GM19043 (cell line): ENCODE data around the gene NHERF2.
"Not testable (repeated sequence)": the region's sequence is repeated elsewhere in the genome, so short reads cannot be mapped to it uniquely, and the experiment has no call there.

ENCODE experiments used
- ATAC-seq: cut with Tn5 transposase; IDR thresholded peaks from one replicate; pipeline ENCODE4 v1.9.1; 2021; ENCODE audit warnings: low read depth; ENCODE audit not compliant: unreplicated experiment

The NHERF2 gene

GRCh38 chr16:2025251-2025650, 1.5 kb upstream of the NHERF2 start:
- no peak for ATAC-seq

- ATAC-seq = no peak
Observed at GRCh38 chr16:2025878-2026460, 733 bp upstream of the NHERF2 start.

- ATAC-seq = no peak
Observed at GRCh38 chr16:2027024-2028010, 615 bp downstream of the NHERF2 start.

GRCh38 chr16:2028146-2028545, 1.4 kb downstream of the NHERF2 start:
- no peak for ATAC-seq

- ATAC-seq = no peak
Observed at GRCh38 chr16:2028620-2029220, 2.0 kb downstream of the NHERF2 start.

- ATAC-seq = no peak
Observed at GRCh38 chr16:2029350-2029749, 2.6 kb downstream of the NHERF2 start.

- ATAC-seq = no peak
Observed at GRCh38 chr16:2030036-2030435, 3.3 kb downstream of the NHERF2 start.

- ATAC-seq = no peak
Observed at GRCh38 chr16:2031081-2031577, 4.4 kb downstream of the NHERF2 start.

- ATAC-seq = no peak
Observed at GRCh38 chr16:2032285-2033056, 5.8 kb downstream of the NHERF2 start.

GRCh38 chr16:2033057-2033908, 6.6 kb downstream of the NHERF2 start:
- no peak for ATAC-seq

GRCh38 chr16:2033909-2034695, 7.4 kb downstream of the NHERF2 start:
- ATAC-seq = not testable (repeated sequence)

GRCh38 chr16:2034696-2035430, 8.2 kb downstream of the NHERF2 start:
- ATAC-seq = no peak

GRCh38 chr16:2035431-2036199, 8.9 kb downstream of the NHERF2 start:
- ATAC-seq = no peak

GRCh38 chr16:2036200-2036966, 9.7 kb downstream of the NHERF2 start:
- ATAC-seq = no peak

GRCh38 chr16:2037115-2037514, 10.4 kb downstream of the NHERF2 start:
- ATAC-seq = no peak

- ATAC-seq = no peak
Observed at GRCh38 chr16:2037647-2038381, 11.1 kb downstream of the NHERF2 start.
